Peyer's patch (tissue), 4 donors: Measurements from ENCODE around the gene TFPI.

Source experiments
- POLR2A ChIP-seq, 2 donors: fragments of 450-650 bp; IDR thresholded peaks; one replicate each; pipeline ENCODE4 v1.5.1; 2017; ENCODE audit warnings: antibody characterized with exemption in 2 of 2, mild to moderate bottlenecking in 2 of 2, moderate library complexity in 2 of 2
- TF ChIP-seq, protein P1 (sequence below), 6 experiments: fragments of 450-650 bp in 4 of 6; fragments of 200-600 bp in 2 of 6; sonication (generic) in 1 of 6; IDR thresholded peaks; one replicate each; pipeline ENCODE4 v1.5.1; 2017 to 2019; ENCODE audit warnings: antibody characterized with exemption in 6 of 6, mild to moderate bottlenecking in 3 of 6, moderate library complexity in 1 of 6

DNA sequence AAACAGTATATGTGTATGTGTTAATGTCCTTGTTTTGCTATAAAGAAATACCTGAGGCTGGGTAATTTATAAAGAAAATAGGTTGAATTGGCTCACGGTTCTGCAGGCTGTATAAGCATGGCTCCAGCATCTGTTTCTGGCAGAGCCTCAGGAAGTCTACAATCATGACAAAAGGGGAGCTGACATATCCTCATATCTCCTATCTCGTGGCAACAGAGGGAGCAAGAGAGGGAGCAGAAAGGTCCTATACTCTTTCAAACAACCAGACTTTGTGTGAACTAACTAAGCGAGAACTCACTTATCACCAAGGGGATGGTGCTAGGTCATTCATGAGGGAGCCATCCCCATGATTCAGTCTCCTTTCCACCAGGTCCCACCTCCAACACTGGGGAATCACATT is 119.2 kb downstream of the TFPI start:
- TF ChIP-seq POLR2A (IDR thresholded peaks at IDR 0.05), result no peak
- TF ChIP-seq, protein P1, sequence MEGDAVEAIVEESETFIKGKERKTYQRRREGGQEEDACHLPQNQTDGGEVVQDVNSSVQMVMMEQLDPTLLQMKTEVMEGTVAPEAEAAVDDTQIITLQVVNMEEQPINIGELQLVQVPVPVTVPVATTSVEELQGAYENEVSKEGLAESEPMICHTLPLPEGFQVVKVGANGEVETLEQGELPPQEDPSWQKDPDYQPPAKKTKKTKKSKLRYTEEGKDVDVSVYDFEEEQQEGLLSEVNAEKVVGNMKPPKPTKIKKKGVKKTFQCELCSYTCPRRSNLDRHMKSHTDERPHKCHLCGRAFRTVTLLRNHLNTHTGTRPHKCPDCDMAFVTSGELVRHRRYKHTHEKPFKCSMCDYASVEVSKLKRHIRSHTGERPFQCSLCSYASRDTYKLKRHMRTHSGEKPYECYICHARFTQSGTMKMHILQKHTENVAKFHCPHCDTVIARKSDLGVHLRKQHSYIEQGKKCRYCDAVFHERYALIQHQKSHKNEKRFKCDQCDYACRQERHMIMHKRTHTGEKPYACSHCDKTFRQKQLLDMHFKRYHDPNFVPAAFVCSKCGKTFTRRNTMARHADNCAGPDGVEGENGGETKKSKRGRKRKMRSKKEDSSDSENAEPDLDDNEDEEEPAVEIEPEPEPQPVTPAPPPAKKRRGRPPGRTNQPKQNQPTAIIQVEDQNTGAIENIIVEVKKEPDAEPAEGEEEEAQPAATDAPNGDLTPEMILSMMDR (IDR thresholded peaks at IDR 0.05), result no peak
